RPMI7951 (cell line): ENCODE results near the gene PIP5K1A. TPM values are rescaled to one million over a fixed set of nuclear protein-coding genes. Genes with fewer than 3 reads are reported as not detected.
A peak's percentile ranks its signal among the peaks of the same experiment; 100 is the strongest.
"Not testable (repeated sequence)": the region's sequence is repeated elsewhere in the genome, so short reads cannot be mapped to it uniquely, and the experiment has no call there.

Source experiments
- DNase-seq: peaks from one replicate; pipeline ENCODE4 v3.0.0-alpha.2; 2012; ENCODE audit warnings: low read depth
- total RNA-seq: library from RNA; depleted of rRNA; stranded (reverse); fragments of >200 nt; shearing (Covaris generic); gene quantifications from 2 replicates; pipeline ENCODE4 v1.2.3, GENCODE V29; 2014

PIP5K1A gene
- total RNA-seq, 1 experiment from 2014 or later, result 39.5 TPM

DNA sequence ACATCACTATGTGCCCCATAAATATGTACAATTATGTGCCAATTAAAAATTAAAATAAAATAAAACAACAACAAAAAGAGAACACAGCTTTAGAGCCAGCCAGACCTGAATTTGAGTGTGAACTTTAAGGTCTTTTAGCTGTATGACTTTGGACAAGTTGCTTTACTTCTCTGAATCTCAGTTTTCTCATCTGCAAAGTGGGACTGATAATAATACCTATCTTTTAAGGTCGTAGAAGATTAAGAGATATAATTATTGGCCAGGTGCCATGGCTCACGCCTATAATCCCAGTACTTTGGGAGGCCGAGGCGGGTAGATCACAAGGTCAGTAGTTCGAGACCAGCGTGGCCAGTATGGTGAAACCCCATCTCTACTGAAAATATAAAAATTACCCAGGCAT is 5.0 kb upstream of the PIP5K1A start:
- DNase-seq, result no peak

DNA sequence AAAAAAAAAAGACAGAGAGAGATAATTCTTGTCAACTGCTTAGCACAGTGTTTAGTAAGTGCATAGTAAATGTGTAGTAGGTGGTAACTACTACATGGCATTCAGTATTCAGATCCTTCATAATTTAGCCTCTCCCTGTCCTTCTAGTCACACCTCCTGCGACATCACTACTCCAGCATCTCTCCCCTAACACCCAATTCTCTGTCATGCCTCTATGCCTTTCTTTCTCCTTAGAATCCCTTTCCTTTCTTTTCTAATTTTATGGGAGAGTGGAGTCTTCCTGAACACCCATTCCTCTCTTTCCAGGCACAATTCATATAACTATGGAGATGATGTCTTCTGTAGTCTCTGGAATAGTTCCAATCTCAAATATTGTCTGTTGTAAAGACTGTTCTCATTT is 4.5 kb upstream of the PIP5K1A start:
- DNase-seq, result no peak

DNA sequence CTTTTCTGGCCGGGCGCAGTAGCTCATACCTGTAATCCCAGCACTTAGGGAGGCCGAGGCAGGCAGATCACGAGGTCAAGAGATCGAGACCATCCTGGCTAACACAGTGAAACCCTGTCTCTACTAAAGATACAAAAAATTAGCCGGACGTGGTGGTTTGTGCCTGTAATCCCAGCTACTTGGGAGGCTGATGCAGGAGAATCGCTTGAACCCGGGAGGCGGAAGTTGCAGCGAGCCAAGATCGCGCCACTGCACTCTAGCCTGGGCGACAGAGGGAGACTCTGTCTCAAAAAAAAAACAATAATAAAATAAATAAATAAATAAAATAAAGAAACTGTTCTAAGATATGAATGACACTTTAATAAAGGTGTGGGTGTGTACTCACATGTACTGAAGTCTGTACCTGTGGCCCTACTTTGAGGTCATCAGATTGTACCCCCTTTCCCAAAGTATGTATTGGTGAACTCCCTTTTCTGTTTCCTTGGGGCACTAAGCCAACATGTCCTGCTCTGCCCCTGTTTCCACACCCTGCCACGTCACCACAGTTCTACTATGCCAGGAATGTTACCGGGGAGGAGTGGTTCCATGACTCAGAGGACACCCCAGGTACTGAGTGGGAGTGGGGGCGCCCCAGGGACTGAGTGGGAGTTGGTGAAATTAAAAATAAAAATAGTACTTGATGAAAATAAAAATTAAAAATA is 3.3 kb upstream of the PIP5K1A start:
- peak; percentile 90 for DNase-seq

DNA sequence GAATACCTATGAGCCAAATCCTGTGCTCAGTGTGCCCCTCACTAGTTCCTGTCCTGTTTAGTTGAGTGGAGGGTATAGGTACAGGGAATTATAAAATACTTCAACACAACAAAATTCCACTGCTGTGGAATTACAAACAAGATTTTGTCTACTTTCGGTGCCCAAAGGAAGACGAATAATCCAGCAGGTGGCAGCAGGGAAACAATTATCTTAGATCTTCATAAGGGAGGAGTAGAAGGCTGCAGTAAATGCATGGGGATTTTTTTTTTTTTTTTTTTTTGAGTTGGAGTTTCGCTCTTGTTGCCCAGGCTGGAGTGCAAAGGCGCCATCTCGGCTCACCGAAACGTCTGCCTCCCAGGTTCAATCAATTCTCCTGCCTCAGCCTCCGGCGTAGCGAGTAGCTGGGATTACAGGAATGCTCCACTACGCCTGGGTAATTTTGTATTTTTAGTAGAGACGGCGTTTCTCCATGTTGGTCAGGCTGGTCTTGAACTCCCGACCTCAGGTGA is 2.0 kb upstream of the PIP5K1A start:
- DNase-seq, result peak; percentile 89

DNA sequence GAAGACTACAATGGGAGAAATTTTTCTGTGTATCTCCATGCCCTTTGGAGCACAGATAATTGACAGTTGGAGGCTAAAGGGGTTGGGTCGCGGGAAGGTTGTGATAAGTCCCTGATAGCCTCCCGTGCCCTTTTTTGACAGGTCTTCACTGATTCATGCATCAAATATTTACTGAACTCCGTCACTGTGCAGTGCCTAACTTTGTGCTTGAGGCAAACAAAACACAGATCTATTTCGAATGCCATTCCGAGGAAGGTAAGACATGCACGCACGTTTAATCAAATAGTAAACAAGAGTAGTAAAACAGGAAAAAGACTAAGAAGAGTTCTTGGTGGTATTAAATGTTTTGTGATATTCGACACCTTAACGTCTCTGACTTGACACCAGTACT is 494 bp upstream of the PIP5K1A start:
- no peak for DNase-seq

DNA sequence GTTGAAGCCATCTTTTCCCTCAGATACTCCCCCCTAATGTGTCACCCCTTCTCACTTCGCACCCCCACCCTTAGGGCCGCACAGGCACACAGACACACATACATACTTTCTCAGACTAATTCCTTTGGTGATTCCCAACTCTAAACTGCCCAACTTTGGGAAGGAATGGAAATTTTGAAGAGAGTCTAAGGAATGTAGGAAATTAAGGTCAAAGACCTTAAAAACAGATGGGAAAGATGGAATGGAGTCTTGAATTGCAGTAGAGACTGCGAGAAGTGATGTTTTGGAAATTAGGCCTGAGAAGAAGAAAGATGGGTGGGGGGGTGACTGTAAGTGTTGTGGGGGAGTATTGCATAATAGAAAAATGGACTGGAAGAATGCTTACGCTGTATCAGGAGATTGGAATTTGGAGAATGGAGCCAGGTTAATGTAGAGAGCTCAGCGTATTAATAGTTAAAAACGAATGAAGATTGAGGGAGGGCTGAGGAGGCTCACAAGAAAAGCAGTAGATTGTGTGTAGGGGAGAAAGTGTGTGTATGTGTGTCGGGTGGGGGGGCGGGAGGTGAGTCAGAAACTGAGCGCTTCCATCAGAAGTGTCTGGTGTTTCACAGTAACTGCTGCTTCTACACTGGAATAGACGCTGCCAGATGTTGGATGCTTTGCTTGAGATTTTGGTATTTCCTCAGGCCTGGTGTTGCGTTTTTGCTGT is 1.7 kb downstream of the PIP5K1A start:
- peak; percentile 72 for DNase-seq

DNA sequence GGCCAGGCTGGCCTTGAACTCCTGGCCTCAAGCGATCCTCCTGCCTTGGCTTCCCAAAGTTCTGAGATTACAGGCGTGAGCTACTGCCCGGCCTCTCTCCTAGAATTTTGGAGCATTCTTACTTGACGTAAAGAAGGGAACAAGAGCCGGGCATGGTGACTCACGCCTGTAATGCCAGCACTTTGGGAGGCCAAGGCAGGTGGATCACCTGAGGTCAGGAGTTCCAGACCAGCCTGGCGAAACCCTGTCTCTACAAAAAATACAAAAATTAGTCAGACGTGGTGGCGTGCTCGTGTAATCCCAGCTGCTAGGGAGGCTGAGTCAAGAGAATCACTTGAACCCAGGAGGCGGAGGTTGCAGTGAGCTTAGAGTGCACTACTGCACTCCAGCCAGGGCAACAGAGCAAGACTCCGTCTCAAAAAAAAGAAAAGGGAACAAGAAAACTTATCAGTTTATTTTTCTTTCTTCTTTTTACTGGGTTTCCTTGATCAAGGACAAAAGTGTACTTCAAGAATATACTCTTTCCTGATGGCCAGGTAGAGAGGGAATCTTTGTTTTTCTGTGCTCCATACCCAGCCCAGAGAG is 7.1 kb downstream of the PIP5K1A start:
- DNase-seq, result not testable (repeated sequence)

DNA sequence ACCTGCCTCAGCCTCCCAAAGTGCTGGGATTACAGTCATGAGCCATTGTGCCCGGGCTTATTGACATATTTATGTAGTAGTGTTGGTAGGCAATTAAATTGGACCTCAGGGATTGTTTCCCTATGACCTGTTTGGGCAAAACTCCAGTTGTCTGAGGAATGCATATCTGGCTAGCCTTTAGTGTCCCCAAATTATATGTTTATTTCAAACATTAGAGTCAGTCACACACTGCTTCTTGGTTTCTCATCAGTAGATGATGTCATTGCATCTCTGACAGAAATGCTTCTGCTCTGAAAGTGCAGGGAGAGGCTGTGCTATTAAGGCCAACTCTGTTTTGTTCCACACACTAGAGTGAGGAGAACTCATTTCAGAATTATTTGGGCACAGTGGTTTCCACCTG is 12.5 kb downstream of the PIP5K1A start:
- no peak for DNase-seq

DNA sequence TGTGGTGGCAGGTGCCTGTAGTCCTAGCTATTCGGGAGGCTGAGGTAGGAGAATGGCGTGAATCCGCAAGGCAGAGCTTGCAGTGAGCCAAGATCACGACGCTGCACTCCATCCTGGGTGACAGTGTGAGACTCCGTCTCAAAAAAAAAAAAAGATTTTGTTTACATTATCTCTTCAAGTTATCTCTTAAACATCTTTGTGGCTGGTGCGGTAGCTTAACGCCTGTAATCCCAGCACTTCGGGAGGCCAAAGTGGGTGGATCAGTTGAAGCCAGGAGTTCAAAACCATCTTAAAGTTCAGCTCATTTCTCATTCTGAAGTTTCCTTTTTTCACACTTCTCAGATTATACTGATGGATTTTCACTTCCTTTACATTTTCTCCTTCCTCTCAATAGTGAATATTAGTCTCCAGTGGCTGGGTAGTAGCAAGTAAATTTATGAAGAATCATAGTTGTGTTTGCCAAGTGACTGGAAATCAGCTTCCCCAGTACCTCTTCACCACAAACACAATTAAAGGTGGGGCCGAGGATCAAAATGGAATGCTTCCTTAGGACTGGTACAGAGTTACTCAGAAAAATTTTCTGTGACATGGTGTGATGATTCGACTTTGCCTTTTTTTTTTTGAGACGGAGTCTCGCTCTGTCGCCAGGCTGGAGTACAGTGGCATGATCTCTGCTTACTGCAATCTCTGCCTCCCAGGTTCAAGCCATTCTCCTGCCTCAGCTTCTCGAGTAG is 13.8 kb downstream of the PIP5K1A start:
- no peak for DNase-seq

DNA sequence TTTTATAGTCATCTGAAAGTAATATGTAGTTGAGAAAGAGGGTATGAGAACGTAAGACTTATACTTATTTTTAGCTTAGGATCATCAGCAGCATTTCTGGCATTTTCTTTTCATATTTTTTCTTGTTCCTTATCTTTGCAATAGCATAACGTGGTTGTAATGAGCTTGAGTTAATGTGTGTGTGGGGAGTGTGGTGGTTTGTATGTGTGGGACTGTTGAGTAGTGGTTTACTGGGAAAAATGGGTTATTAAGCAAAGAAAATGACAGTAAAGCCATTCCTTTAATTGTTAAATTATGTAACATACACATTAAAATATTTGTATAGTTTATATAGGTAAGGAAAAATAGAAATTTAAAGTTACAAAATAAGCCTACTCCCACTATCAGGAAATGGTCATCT is 15.2 kb downstream of the PIP5K1A start:
- DNase-seq, result no peak

DNA sequence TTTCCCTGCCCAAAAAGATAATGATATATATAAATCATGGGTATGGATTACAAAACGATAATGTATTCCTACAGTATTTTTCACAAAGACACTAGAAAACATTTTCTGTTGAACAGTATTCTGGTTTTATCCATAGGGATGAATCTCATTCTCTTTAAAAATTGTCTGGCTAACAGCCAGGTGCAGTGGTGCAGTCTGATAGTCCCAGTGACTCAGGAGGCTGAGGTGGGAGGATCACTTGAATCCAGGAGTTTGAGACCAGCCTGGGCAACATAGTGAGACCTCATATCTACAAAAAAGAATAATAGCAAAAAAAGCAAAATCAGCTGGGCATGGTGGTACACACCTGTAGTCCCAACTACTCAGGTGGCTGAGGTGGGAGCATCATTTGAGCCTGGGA is 23.3 kb downstream of the PIP5K1A start:
- no peak for DNase-seq

DNA sequence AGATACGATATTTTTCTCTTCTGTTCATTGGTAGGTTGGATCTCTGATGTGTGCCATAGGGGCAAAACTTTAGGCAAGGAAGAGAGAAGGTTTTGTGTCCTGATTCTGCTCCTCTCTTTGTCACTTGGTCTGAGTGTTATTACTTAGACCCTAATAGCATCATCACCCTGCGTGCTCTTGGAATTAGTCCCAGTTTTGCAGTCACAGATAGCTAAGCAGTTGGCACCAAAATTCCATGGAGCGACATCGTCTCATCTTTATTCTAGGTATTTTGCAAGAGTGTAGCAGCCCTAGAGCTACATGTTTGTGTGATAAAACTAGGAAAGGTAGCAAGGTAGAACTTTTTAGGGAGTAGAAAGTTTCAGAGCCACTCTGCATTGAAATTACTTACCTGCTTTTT is 23.8 kb downstream of the PIP5K1A start:
- no peak for DNase-seq

DNA sequence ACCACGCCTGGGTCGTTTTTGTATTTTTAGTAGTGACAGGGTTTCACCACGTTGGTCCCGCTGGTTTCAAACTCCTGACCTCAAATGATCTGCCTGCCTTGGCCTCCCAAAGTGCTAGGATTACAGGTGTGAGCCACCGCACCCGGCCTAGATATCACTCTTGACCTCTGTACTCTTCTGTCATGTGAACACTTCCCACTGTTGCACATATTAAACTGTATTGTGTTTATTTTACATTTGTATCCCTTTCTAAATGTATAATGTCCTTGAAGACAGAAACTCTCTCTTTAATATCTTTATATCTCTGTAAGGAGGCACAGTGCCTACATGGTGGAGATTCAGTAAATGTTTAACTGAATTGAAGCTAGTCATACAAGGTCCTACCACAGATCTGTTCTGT is 36.9 kb downstream of the PIP5K1A start:
- no peak for DNase-seq

DNA sequence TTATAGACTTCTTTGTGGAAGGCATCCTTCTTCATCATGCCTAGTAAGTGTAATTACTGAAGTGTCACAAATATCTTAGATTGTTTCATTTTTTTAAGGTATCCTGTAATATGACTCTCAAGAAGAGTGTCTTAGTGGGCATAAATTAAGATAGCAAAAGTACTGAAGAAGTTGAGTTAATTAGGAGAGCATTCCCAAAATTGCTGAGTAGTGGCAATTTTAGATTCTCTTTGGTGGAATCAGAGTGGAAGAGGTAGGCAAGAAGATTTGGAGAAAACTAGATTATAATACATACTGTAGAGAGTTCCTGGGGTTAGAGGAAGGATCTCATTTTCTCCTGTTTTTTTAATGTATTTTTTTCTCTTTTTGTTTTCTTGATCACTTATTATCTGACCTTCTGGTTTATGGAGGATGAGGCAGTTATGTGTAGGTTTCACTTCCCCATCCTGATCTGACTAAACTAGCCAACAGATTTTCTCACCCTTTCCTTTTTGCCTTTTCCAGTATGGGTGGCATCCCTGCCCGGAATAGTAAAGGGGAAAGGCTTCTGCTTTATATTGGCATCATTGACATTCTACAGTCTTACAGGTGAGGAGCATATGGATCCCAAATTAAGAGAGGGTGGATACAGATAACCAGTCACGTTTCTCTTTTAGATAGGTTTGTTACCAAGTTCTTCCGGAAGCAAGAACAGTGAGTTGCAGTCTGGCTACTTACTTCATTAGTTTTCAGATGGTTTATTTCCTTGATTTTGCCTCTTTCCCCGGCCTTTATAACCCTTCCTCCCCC is 39.5 kb downstream of the PIP5K1A start:
- DNase-seq, result no peak

DNA sequence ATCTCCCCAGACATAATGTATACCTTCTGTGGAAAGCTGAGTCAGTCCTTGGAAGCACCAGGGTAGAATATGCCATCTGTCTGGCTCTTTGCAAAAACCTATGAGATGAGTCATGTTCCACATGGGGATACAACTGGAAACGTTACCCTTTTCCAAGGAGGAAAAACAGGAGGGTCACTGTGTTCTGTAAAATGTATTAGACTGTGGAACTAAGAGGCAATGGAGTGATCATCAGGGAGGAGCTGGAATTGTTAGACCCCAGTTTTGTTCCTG is 40.1 kb downstream of the PIP5K1A start:
- peak; percentile 93 for DNase-seq

DNA sequence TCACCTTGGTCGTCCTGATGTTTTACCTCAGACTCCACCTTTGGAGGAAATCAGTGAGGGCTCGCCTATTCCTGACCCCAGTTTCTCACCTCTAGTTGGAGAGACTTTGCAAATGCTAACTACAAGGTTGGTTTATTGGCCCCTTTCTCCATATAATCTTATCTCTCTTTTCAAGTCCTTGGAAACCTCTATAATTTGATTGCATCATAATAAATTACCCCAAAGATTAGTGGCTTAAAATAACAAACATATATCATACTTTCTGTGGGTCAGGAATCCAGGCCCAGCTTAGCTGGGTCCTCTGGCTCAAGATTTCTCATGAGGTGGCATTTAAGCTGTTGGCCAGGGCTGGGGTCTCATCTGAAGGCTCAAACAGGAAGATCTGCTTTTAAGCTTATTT is 44.1 kb downstream of the PIP5K1A start:
- DNase-seq, result no peak

DNA sequence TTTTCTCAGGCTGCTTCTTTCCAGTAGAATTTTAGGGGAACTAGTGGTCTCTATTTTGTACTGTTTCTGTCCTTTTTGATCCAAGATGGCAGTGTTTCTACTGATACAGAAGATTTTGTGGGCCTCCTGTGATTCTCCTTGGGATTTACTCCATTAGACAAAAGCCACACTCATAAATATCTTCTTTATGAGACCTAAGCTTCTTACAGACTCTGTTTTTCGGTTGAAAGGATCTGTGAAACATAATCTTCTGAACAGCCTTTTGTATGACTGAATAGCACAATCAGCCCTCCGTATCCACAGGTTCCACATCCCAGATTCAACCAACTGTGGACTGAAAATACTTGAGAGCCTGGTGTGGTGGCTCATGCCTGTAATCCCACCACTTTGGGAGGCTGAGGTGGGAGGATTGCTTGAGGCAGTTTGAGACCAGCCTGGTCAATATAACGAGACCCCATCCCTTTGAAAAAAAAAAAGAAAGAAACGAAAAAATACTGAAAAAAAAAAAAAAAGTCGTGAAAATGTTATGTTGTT is 45.4 kb downstream of the PIP5K1A start:
- no peak for DNase-seq

DNA sequence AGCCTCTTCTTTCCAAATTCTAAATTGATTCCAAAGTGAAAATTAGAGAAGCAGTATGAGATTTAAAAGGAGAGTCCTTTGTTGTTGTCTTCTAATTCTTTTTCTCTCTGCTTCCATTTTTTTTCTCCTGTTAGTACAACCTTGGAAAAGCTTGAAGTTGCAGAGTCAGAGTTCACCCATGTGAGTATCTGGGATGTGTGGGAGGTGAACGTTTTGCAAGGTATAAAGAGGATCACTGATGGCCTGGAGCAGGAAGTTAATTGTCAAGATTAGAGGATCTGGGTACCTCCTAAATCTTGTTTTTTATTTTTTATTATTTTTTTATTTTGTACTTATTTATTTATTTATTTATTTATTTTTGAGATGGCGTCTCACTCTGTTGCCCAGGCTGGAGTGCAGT is 48.4 kb downstream of the PIP5K1A start:
- DNase-seq, result no peak

DNA sequence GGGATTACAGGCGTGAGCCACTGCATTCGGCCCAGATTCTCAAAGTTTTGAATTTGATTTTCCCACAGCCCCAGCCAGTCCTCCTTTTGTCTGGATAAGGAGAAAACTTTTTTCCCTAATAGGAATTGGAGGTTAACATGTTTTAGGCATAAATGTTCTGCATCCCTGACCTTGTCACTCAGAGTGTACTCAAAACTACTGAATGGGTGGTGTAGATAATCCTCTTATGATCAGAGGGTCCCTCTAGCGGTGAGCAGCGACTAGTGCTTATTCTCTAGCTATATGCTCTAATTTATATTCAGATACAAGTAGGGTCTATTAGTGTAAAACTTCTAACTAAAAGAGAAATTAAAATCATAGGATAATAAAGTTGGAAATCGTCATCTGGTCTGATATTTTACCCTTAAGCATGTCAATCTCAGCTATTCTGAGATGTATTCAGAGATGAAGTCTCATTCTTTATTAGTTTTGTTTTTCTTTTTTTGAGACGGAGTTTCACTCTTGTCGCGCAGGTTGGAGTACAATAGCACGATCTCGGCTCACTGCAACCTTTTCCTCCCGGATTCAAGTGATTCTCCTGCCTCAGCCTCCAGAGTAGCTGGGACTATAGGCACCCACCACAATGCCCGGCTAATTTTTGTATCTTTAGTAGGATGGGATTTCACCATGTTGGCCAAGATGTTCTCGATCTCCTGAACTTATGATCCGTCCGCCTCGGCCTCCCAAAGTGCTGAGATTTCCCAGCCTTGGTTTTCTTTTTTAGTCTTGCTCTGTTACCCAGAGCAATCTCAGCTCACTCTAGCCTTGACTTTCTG is 53.5 kb downstream of the PIP5K1A start:
- peak; percentile 76 for DNase-seq
